Measurements from ENCODE around the gene TFRC. TPM values are rescaled to one million over a fixed set of nuclear protein-coding genes. Genes with fewer than 3 reads are reported as not detected.
"Not testable (repeated sequence)": the region's sequence is repeated elsewhere in the genome, so short reads cannot be mapped to it uniquely, and the experiment has no call there.

TFRC gene
- total RNA-seq, 2 donors from 2014 or later = 132 to 282 TPM

DNA sequence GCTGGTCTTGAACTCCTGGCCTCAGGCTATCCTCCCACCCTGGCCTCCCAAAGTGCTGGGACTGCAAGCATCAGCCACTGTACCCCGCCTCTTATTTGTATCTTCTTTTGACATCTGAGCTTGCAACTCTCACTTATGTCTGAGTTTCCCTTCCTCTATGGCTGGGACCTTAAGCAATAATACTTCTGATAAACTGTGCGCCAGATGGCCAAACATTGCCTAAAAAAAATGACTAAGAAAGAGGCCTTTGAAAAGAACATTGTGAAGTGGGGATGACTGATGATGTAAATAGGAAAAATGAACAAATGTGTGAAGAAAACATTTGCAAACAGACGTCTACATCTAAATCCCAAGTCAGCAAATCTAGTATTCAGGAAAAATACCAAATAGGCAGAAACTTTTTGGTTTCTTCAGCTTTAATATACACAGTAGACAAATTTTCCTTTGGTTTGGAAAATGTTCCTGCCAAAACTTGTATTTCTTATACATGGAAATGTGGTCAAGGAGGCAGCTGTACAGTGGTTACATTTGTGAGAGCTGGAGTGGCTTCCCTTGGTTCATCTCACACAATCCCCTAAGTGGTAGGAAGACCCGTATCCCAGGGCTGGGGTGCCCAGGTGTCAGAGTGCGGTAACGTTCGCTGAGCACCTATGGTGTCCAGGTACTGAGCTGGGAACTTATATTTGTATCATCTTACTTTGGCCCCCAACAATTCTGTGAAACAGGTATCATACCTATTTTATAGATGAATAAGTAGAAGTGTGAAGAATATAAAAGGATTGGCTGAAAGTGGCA, 11.6 kb upstream of the TFRC start:
- Histone ChIP-seq H3K9ac (ENCODE audit: low read depth in 2 of 2, low read length in 2 of 2) (no peak overlapping the region), H3K4me3 (no peak overlapping the region), H3K36me3 (no peaks in the 10 kb centered on the region), H3K9me3 (no peaks in the 10 kb centered on the region), H3K27me3 (no peaks in the 10 kb centered on the region), H3K27ac (no peak overlapping the region), H3K4me1 (peaks cover 16% of the 10 kb centered on the region)
- TF ChIP-seq, protein P1, sequence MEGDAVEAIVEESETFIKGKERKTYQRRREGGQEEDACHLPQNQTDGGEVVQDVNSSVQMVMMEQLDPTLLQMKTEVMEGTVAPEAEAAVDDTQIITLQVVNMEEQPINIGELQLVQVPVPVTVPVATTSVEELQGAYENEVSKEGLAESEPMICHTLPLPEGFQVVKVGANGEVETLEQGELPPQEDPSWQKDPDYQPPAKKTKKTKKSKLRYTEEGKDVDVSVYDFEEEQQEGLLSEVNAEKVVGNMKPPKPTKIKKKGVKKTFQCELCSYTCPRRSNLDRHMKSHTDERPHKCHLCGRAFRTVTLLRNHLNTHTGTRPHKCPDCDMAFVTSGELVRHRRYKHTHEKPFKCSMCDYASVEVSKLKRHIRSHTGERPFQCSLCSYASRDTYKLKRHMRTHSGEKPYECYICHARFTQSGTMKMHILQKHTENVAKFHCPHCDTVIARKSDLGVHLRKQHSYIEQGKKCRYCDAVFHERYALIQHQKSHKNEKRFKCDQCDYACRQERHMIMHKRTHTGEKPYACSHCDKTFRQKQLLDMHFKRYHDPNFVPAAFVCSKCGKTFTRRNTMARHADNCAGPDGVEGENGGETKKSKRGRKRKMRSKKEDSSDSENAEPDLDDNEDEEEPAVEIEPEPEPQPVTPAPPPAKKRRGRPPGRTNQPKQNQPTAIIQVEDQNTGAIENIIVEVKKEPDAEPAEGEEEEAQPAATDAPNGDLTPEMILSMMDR (IDR thresholded peaks at IDR 0.05) = no peak
- intact Hi-C loops (cut with DNase I) = no loop called here
- no peak for DNase-seq

DNA sequence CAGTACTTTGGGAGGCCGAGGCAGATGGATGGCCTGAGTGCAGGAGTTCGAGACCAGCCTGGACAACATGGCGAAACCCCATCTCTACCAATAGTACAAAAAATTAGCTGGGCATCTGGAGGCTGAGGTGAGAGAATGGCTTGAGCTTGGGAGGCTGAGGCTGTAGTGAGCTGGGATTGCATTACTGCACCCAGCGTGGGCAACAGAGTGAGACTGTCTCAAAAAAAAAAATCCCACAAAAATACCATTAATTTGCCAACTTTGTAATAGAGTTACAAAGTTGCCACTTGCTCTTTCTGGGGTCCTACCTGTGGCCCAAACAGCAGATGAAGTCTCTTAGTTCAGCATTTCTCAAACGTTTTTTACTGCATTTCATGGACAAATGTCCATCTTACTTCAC, 6.0 kb upstream of the TFRC start:
- H3K9ac ChIP-seq (ENCODE audit: low read depth in 2 of 2, low read length in 2 of 2) = no peak overlapping the region
- DNase-seq = no peak
- intact Hi-C loops (cut with DNase I) = no loop called here
- H3K36me3 ChIP-seq = no peaks in the 10 kb centered on the region
- no peaks in the 10 kb centered on the region for H3K27me3 ChIP-seq
- no peaks in the 10 kb centered on the region for H3K4me1 ChIP-seq
- TF ChIP-seq, protein P1 (IDR thresholded peaks at IDR 0.05) = no peak
- H3K4me3 ChIP-seq = no peak overlapping the region
- no peaks in the 10 kb centered on the region for H3K9me3 ChIP-seq
- no peak overlapping the region for H3K27ac ChIP-seq

DNA sequence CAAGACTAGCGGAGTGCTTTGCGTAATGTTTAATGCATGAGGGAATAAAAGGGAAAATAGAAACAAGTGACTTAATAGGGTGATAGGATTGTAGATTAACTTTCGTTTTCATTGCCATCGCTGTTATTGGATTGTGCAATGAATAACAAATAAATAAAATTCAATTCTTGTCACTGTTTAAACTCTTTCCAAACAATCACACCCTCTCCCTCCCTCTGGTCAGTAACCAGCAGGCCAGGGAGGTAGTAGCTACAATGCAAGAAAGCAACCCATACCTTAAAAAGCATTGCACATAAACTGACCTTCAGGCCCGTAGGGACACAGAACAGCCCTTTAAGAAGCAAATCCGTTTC, 705 bp upstream of the TFRC start:
- peak overlapping the region; percentile 95 for H3K27ac ChIP-seq
- peak; percentile 39 for DNase-seq
- H3K4me1 ChIP-seq = peaks cover 6% of the 10 kb centered on the region
- TF ChIP-seq, protein P1 (IDR thresholded peaks at IDR 0.05) = no peak
- H3K9ac ChIP-seq (ENCODE audit: low read depth in 2 of 2, low read length in 2 of 2) = peak overlapping the region; percentile 61 to 99
- no peaks in the 10 kb centered on the region for H3K36me3 ChIP-seq
- no peaks in the 10 kb centered on the region for H3K27me3 ChIP-seq
- intact Hi-C loops (cut with DNase I) = no loop called here
- no peaks in the 10 kb centered on the region for H3K9me3 ChIP-seq
- H3K4me3 ChIP-seq = peak overlapping the region; percentile 87

DNA sequence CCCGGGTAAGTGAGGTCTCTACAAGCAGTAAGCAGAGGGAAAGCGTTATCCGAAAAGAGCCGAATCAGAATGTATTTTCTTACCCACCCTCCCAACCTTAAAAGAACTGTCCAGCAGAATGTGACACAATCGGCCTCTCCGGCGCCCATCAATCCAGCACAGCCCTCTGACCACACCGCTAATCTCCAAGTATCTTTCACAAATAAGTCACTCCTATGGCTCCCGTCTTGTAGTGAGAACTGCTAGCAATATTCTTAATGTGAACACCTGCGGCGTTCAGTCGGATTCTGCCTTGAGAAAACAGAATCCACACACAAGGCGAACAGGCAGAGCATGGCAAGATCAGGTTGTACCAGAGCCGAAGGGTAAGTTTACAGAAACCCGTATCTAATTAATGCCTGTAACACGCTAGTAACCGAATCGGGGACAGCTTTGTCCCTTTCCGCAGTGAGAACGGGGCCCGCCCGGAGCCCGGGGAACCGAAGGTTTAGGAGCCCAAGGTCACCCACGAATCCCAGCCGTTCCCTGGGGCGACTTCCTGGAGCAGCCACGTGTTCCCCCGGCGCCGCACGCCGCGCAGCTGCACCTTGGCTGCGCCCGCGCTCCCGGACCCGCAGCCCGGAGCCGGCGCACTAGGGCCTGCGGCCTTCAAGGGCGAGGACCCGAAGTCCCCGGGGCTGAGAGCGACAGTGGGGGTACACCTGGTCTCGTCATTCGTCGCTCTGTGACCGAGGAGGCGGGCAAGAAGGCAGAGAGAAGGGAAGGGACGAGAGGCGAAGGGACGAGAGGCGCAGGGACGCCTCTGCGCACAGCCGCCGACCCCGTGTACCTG, 672 bp downstream of the TFRC start:
- DNase-seq = peak; percentile 76
- intact Hi-C loops (cut with DNase I) = no loop called here
- peaks cover 6% of the 10 kb centered on the region for H3K4me1 ChIP-seq
- peak overlapping the region; percentile 95 for H3K27ac ChIP-seq
- peak overlapping the region; percentile 87 for H3K4me3 ChIP-seq
- TF ChIP-seq, protein P1 (IDR thresholded peaks at IDR 0.05) = no peak
- H3K9me3 ChIP-seq = no peaks in the 10 kb centered on the region
- H3K9ac ChIP-seq (ENCODE audit: low read depth in 2 of 2, low read length in 2 of 2) = peak overlapping the region; percentile 99
- H3K36me3 ChIP-seq = no peaks in the 10 kb centered on the region
- no peaks in the 10 kb centered on the region for H3K27me3 ChIP-seq

DNA sequence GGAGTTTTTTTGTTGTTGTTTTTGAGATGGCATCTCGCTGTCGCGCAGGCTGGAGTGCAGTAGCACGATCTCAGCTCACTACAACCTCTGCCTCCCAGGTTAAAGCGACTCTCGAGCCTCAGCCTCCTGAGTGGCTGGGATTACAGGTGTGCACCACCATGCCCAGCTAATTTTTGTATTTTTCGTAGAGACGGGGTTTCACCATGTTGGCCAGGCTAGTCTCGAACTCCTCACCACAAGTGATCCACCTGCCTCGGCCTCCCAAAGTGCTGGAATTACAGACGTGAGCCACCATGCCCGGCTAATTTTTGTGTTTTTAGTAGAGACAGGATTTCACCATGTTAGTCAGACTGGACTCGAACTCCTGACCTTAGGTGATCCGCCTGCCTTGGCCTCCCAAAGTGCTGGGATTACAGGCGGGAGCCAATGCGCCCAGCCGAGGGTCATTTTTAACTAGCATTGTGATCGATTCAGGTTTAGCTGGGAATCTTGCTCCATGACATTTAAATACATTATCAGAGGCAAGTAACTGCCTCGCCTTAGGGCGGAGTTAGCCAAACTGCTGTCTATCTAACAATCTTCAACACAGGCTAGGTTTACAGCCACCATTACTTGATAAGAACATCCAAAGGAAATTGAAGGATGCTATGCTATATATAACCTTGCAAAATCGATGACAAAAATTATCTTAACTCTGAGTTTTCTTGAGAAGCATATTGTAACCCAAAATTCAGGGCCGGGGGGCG, 1.6 kb downstream of the TFRC start:
- intact Hi-C loops (cut with DNase I); H3K27me3 ChIP-seq; H3K9me3 ChIP-seq; H3K4me1 ChIP-seq; H3K36me3 ChIP-seq: not testable (repeated sequence)
- H3K27ac ChIP-seq = peak overlapping the region; percentile 95
- H3K4me3 ChIP-seq = peak overlapping the region; percentile 87
- DNase-seq = peak; percentile 49
- peak overlapping the region; percentile 99 for H3K9ac ChIP-seq (ENCODE audit: low read depth in 2 of 2, low read length in 2 of 2)

Measured in colonic mucosa (tissue), 4 donors.